Muscle of leg (tissue), 11 donors: ENCODE data around the gene ABHD15. TPM values are rescaled to one million over a fixed set of nuclear protein-coding genes. Genes with fewer than 3 reads are reported as not detected.

Experiments used
- DNase-seq: peaks from one replicate; pipeline ENCODE4 v3.0.0; 2013
- H3K27ac ChIP-seq: one replicate; pipeline ENCODE4 v1.5.1; 2013; ENCODE audit warnings: mild to moderate bottlenecking, low read length, control low read depth
- H3K27me3 ChIP-seq: one replicate; pipeline ENCODE4 v1.6.1; 2013; ENCODE audit warnings: low read length; ENCODE audit not compliant: control insufficient read depth, insufficient read depth
- H3K36me3 ChIP-seq: one replicate; pipeline ENCODE4 v1.6.1; 2013; ENCODE audit warnings: low read length; ENCODE audit not compliant: control insufficient read depth, insufficient read depth
- H3K4me1 ChIP-seq: one replicate; pipeline ENCODE4 v1.6.1; 2013; ENCODE audit warnings: low read length; ENCODE audit not compliant: control insufficient read depth, insufficient read depth
- H3K4me3 ChIP-seq: one replicate; pipeline ENCODE4 v1.5.1; 2013; ENCODE audit warnings: low read length, control low read depth
- H3K9me3 ChIP-seq: replicated peaks from 2 replicates; pipeline ENCODE4 v1.6.1; 2013; ENCODE audit warnings: low read depth, low read length; ENCODE audit not compliant: control insufficient read depth
- WGBS: methylation state at CpG from one replicate; pipeline ENCODE4 v1.1.5; 2013; ENCODE audit warnings: missing lambda C conversion rate; ENCODE audit not compliant: insufficient coverage; 5-methylcytosine and 5-hydroxymethylcytosine counted together
- polyA plus RNA-seq, 8 donors: library from polyadenylated mRNA; unstranded; fragments of 120-200 nt; gene quantifications; one replicate each; pipeline versions ENCODE4 v1.2.1 to v1.2.3, GENCODE V29; 2013; ENCODE audit warnings: inconsistent platforms in 1 of 8, low replicate concordance in 1 of 8; ENCODE audit not compliant: insufficient read length in 8 of 8, insufficient read depth in 1 of 8
- total RNA-seq: library from RNA; stranded (reverse); fragments of 120-200 nt; gene quantifications from one replicate; pipeline ENCODE4 v1.2.4, GENCODE V29; 2013

The ABHD15 gene
- total and polyA plus RNA-seq, 9 donors = 3.1 to 4.7 (median 3.4) TPM

DNA sequence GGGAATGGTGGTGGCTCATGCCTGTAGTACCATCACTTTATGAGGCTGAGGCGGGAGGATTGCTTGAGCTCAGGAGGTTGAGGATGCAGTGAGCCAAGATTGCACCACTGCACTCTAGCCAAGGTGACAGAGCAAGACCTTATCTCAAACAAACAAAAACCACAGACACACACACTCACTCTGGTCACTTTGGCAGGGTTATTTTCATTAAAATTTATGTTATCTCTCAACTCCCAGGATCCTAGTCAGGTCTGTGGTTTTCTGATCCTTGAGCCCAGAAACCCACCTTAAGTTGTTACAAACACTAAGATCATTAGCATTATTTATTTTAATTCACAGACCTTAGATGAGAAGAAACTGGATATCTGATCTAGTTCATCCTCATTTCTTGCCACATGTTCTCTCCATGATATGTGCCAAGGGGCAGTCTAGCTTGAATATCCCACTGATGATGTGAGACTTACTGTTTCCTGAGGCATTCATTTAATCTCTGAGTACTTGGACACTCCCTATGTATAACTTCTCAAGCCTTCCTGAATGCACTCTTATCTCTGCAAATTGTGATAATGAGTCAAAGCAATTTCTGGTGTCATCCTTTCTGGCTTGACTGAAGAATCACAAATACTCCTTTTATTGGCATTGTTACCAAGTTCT, 9.6 kb downstream of the ABHD15 start:
- H3K27me3 ChIP-seq = no peaks in the 10 kb centered on the region
- WGBS = no CpG with 5 or more reads among the region's 1 CpG
- no peak overlapping the region for H3K27ac ChIP-seq
- peaks cover 8% of the 10 kb centered on the region for H3K4me1 ChIP-seq
- no peak overlapping the region for H3K4me3 ChIP-seq
- H3K36me3 ChIP-seq = peaks cover 4% of the 10 kb centered on the region
- H3K9me3 ChIP-seq = no peaks in the 10 kb centered on the region
- DNase-seq = no peak

DNA sequence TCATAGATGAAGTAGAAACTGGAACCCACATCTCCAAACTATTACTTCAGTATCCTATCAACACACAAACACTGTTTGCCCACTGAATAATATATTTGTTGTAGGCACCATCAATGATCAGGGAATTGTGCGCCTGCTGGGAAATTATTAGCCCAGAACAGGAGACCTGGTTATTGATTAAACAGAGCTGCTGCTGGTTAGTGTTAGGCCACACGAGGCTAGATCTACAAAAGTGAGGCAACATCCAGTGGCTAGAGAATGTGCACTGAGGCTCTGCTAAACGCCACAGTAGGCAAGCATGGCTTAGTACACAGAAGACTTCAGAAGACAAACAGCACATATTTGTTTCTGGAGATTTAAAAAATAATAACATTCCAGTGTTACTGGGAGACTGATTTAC, 11.0 kb downstream of the ABHD15 start:
- Histone ChIP-seq H3K4me3 (no peak overlapping the region), H3K27ac (no peak overlapping the region), H3K4me1 (peaks cover 4% of the 10 kb centered on the region), H3K9me3 (no peaks in the 10 kb centered on the region), H3K27me3 (no peaks in the 10 kb centered on the region), H3K36me3 (no peaks in the 10 kb centered on the region)
- WGBS = 71% methylated on average over 1 of the region's 3 CpGs
- DNase-seq = no peak

GRCh38 chr17:29549177-29549923, 17.5 kb downstream of the ABHD15 start:
- no peak overlapping the region for H3K27ac ChIP-seq
- no peaks in the 10 kb centered on the region for H3K27me3 ChIP-seq
- peaks cover 4% of the 10 kb centered on the region for H3K4me1 ChIP-seq
- peaks cover 7% of the 10 kb centered on the region for H3K36me3 ChIP-seq
- no peak for DNase-seq
- no peaks in the 10 kb centered on the region for H3K9me3 ChIP-seq
- 34% methylated on average over 2 of the region's 5 CpGs for WGBS
- H3K4me3 ChIP-seq = no peak overlapping the region

DNA sequence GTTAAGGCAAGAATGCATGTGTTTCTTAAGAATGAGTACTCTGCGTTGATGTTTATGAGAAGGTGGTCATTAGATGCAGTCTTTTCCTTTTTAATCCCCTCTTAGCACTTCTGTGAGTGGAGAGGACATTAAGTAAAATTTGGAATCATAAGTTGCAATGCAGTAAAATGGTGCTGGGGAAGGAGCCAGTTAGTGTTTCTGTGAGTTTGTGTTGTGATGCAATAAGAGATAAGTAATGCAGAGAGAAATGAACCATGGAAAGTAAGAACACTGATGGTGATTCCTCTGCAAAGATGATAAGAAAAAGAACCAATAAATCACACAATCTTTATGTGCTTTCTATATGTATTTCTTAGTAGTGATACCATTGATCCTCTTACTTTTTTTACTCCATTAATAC, 20.0 kb downstream of the ABHD15 start:
- no peak overlapping the region for H3K27ac ChIP-seq
- no peaks in the 10 kb centered on the region for H3K27me3 ChIP-seq
- no peak for DNase-seq
- H3K9me3 ChIP-seq = no peaks in the 10 kb centered on the region
- H3K36me3 ChIP-seq = peaks cover 19% of the 10 kb centered on the region
- no peak overlapping the region for H3K4me3 ChIP-seq
- no CpG with 5 or more reads among the region's 1 CpG for WGBS
- H3K4me1 ChIP-seq = peaks cover 4% of the 10 kb centered on the region

DNA sequence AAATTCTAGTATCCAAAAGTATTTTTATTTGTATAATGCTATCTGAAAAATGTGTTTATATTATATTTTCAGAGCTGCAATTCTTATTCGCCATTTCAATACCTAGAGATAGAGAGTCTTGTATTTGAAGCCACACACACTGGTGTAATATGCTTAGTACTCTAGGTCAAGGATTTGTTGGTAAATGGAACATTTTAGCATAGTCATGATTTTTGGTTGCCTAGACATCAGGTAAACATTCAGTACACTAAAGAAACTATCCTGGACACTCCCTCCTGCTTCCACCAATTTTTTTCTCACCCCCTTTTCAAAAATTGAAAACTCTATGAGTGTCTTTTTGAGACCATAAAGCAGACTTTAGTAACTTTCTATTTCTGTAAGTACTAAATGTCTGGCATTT, 20.8 kb downstream of the ABHD15 start:
- Histone ChIP-seq H3K27me3 (no peaks in the 10 kb centered on the region), H3K4me1 (peaks cover 4% of the 10 kb centered on the region), H3K9me3 (no peaks in the 10 kb centered on the region), H3K36me3 (peaks cover 24% of the 10 kb centered on the region), H3K4me3 (no peak overlapping the region), H3K27ac (no peak overlapping the region)
- no CpG with 5 or more reads among the region's 1 CpG for WGBS
- DNase-seq = no peak

GRCh38 chr17:29544066-29544465, 22.8 kb downstream of the ABHD15 start:
- Histone ChIP-seq H3K4me1 (no peaks in the 10 kb centered on the region), H3K27me3 (no peaks in the 10 kb centered on the region), H3K4me3 (no peak overlapping the region), H3K27ac (no peak overlapping the region), H3K9me3 (no peaks in the 10 kb centered on the region), H3K36me3 (peaks cover 28% of the 10 kb centered on the region)
- no CpG with 5 or more reads among the region's 4 CpGs for WGBS
- DNase-seq = no peak

- WGBS = 80% methylated on average over 3 of the region's 8 CpGs
- peak; percentile 8 for DNase-seq
- H3K27me3 ChIP-seq = no peaks in the 10 kb centered on the region
- no peaks in the 10 kb centered on the region for H3K4me1 ChIP-seq
- no peak overlapping the region for H3K4me3 ChIP-seq
- no peaks in the 10 kb centered on the region for H3K9me3 ChIP-seq
- peaks cover 41% of the 10 kb centered on the region for H3K36me3 ChIP-seq
- H3K27ac ChIP-seq = no peak overlapping the region
These were observed 32.9 kb downstream of the ABHD15 start for GRCh38 chr17:29533976-29534375.

DNA sequence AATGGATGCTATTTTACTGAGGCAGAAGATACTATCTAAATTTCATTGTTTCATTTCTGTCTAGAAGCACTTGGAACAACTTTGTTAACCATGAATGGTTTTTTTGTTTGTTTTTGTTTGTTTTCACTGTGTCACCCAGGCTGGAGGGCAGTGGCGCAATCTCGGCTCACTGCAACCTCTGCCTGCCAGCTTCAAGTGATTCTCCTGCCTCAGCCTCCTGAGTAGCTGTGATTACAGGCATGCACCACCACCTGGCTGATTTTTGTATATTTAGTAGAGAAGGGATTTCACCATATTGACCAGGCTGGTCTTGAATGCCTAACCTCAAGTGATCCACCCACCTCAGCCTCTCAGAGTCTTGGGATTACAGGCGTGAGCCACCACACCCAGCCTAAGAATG, 40.5 kb downstream of the ABHD15 start:
- H3K4me1 ChIP-seq = no peaks in the 10 kb centered on the region
- no peaks in the 10 kb centered on the region for H3K9me3 ChIP-seq
- 100% methylated on average over 2 of the region's 3 CpGs for WGBS
- no peak overlapping the region for H3K4me3 ChIP-seq
- peaks cover 42% of the 10 kb centered on the region for H3K36me3 ChIP-seq
- no peak overlapping the region for H3K27ac ChIP-seq
- no peaks in the 10 kb centered on the region for H3K27me3 ChIP-seq
- no peak for DNase-seq

GRCh38 chr17:29524692-29525091, 42.1 kb downstream of the ABHD15 start:
- H3K4me1 ChIP-seq = no peaks in the 10 kb centered on the region
- no peaks in the 10 kb centered on the region for H3K27me3 ChIP-seq
- no peak overlapping the region for H3K27ac ChIP-seq
- peaks cover 39% of the 10 kb centered on the region for H3K36me3 ChIP-seq
- WGBS = 100% methylated on average over 1 of the region's 3 CpGs
- DNase-seq = no peak
- H3K4me3 ChIP-seq = no peak overlapping the region
- H3K9me3 ChIP-seq = no peaks in the 10 kb centered on the region

DNA sequence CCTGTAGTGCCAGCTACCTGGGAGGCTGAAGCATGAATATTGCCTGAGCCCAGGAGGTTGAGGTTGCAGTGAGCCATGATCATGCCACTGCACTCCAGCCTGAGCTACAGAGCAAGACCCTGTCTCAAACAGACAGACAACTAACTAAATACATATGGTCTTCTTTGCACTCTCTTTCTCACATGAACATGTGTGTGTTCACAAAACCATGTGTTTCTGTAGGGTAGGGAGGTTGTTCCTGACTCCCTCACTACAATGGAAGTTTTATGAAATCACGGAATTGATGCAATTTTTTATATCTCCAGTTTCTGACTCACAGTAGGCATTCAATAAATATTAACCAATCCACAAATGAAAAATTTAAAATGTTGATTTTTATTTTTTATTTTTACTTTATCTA, 48.5 kb downstream of the ABHD15 start:
- Histone ChIP-seq H3K4me3 (no peak overlapping the region), H3K27me3 (no peaks in the 10 kb centered on the region), H3K27ac (no peak overlapping the region), H3K4me1 (no peaks in the 10 kb centered on the region), H3K36me3 (peaks cover 38% of the 10 kb centered on the region), H3K9me3 (no peaks in the 10 kb centered on the region)
- whole genome bisulfite sequencing = no CpG with 5 or more reads among the region's 1 CpG
- DNase-seq = no peak
